HEK293 (cell line): ENCODE data around the gene CCNY.
A peak's percentile ranks its signal among the peaks of the same experiment; 100 is the strongest.

Experiments
- CTCF ChIA-PET: fragments of 350-600 bp; formaldehyde crosslinking; extraction: SDS; loops from one replicate; lab custom pipeline; 2021; ENCODE audit warnings: antibody characterized with exemption; lab: Yijun Ruan, JAX
- POLR2A ChIA-PET: fragments of 300-600 bp; formaldehyde crosslinking; extraction: SDS; loops from one replicate; lab custom pipeline; 2020; ENCODE audit warnings: antibody characterized with exemption, inconsistent platforms; lab: Yijun Ruan, JAX
- H3K27ac ChIP-seq: fragments of 200-500 bp; sonication (Bioruptor generic); 2 replicates; pipeline ENCODE4 v1.5.1; 2014; ENCODE audit warnings: low read depth, low read length, control low read depth, inconsistent platforms; ENCODE audit errors: extremely low read depth
- H3K36me3 ChIP-seq, 2 experiments: fragments of 200-500 bp in 1 of 2; sonication (Bioruptor generic) in 1 of 2; 1 replicate in 1 of 2; 2 replicates in 1 of 2; pipeline ENCODE4 v1.5.1; 2014 to 2017; ENCODE audit warnings: inconsistent platforms in 2 of 2, low read length in 2 of 2; ENCODE audit not compliant: control insufficient read depth in 2 of 2, insufficient read depth in 1 of 2
- H3K4me1 ChIP-seq: fragments of 200-500 bp; sonication (Bioruptor generic); 2 replicates; pipeline ENCODE4 v1.5.1; 2014; ENCODE audit warnings: mild to moderate bottlenecking, low read length, inconsistent platforms; ENCODE audit not compliant: control insufficient read depth, insufficient read depth
- H3K4me3 ChIP-seq: 2 replicates; pipeline ENCODE4 v1.5.1; 2011; ENCODE audit warnings: low read depth, mild to moderate bottlenecking, control low read depth, low read length, moderate library complexity
- H3K9me3 ChIP-seq: fragments of 200-500 bp; sonication (Bioruptor generic); 2 replicates; pipeline ENCODE4 v1.5.1; 2014; ENCODE audit warnings: low read depth, low read length, inconsistent platforms; ENCODE audit not compliant: control insufficient read depth, insufficient read depth
- REPIN1 ChIP-seq: fragments of 450-650 bp; formaldehyde crosslinking; IDR thresholded peaks from 2 replicates; pipeline ENCODE4 v1.5.1; 2017; ENCODE audit warnings: missing biosample characterization, missing genetic modification characterization, low read depth
- SCRT2 ChIP-seq: fragments of 450-650 bp; formaldehyde crosslinking; IDR thresholded peaks from 2 replicates; pipeline ENCODE4 v1.5.1; 2016; ENCODE audit warnings: missing biosample characterization, missing genetic modification characterization
- SP7 ChIP-seq: fragments of 450-650 bp; formaldehyde crosslinking; IDR thresholded peaks from 2 replicates; pipeline ENCODE4 v1.5.1; 2016; ENCODE audit warnings: missing biosample characterization, missing genetic modification characterization
- TCF7L2 ChIP-seq: IDR thresholded peaks from 2 replicates; pipeline ENCODE4 v1.6.1; 2011; ENCODE audit warnings: low read depth, mild to moderate bottlenecking, inconsistent platforms, low read length, moderate library complexity, borderline replicate concordance
- ZNF211 ChIP-seq: fragments of 450-650 bp; formaldehyde crosslinking; IDR thresholded peaks from 2 replicates; pipeline ENCODE4 v1.5.1; 2016; ENCODE audit warnings: low read depth, missing biosample characterization, missing genetic modification characterization
- ZNF223 ChIP-seq: fragments of 450-650 bp; formaldehyde crosslinking; IDR thresholded peaks from 2 replicates; pipeline ENCODE4 v1.5.1; 2016; ENCODE audit warnings: missing biosample characterization, missing genetic modification characterization
- ZNF248 ChIP-seq: fragments of 450-650 bp; formaldehyde crosslinking; IDR thresholded peaks from 2 replicates; pipeline ENCODE4 v1.5.1; 2017; ENCODE audit warnings: missing biosample characterization, missing genetic modification characterization
- ZNF433 ChIP-seq: fragments of 450-650 bp; formaldehyde crosslinking; IDR thresholded peaks from 2 replicates; pipeline ENCODE4 v1.5.1; 2016; ENCODE audit warnings: missing biosample characterization, missing genetic modification characterization, low read depth
- ZNF549 ChIP-seq: fragments of 450-650 bp; IDR thresholded peaks from 2 replicates; pipeline ENCODE4 v1.5.1; 2018; ENCODE audit warnings: missing biosample characterization, missing genetic modification characterization, mild to moderate bottlenecking, inconsistent platforms, moderate library complexity
- ZNF558 ChIP-seq: fragments of 450-650 bp; formaldehyde crosslinking; IDR thresholded peaks from 2 replicates; pipeline ENCODE4 v1.5.1; 2016; ENCODE audit warnings: missing biosample characterization, missing genetic modification characterization
- ZNF768 ChIP-seq: fragments of 450-650 bp; formaldehyde crosslinking; IDR thresholded peaks from 2 replicates; pipeline ENCODE4 v1.5.1; 2018; ENCODE audit warnings: missing biosample characterization, mild to moderate bottlenecking, missing genetic modification characterization
- TF ChIP-seq, protein P1 (sequence below): fragments of 450-650 bp; formaldehyde crosslinking; IDR thresholded peaks from 2 replicates; pipeline ENCODE4 v1.5.1; 2017; ENCODE audit warnings: missing biosample characterization, missing genetic modification characterization
- TF ChIP-seq, protein P2 (sequence below): fragments of 450-650 bp; formaldehyde crosslinking; IDR thresholded peaks from 2 replicates; pipeline ENCODE4 v1.5.1; 2016; ENCODE audit warnings: missing biosample characterization, missing genetic modification characterization
- TF ChIP-seq, protein P3 (sequence below): fragments of 450-650 bp; formaldehyde crosslinking; conservative IDR thresholded peaks from 2 replicates; pipeline ENCODE4 v1.5.1; 2016; ENCODE audit warnings: low read depth, missing biosample characterization, missing genetic modification characterization
- TF ChIP-seq, protein P4 (sequence below): fragments of 450-650 bp; formaldehyde crosslinking; IDR thresholded peaks from 2 replicates; pipeline ENCODE4 v1.5.1; 2017; ENCODE audit warnings: missing biosample characterization, missing genetic modification characterization
- TF ChIP-seq, protein P5 (sequence below): fragments of 450-650 bp; formaldehyde crosslinking; IDR thresholded peaks from 2 replicates; pipeline ENCODE4 v1.5.1; 2016; ENCODE audit warnings: missing biosample characterization, missing genetic modification characterization

The CCNY gene

DNA sequence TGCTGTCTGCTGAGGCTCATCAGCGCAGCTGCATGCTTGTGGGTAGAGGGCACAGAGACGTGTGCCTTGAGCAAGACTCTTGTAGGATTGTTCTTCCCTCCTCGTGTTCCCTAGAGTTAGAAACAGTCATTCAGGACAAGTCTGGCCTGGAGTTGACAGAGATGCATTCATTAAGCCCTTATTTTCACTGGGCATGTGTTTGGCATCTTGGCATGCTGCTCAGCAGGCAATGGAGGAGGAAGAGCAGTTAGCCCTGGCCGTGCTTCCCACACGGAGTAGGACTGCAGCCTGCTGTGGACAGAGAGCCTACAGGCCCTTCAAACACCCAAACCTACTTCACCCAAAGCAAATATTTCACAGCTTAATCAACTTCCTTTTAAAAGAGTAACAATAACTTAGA lies 195.8 kb downstream of the CCNY start:
- ChIA-PET CTCF (interaction anchor here (0.6 to 2.2 kb wide), 3 partner anchors 12 to 791 kb away, joined by 3 to 14 read pairs (median 3); no protein-coding TSS in a partner anchor), POLR2A (no interaction called here)
- Histone ChIP-seq H3K36me3 (peaks cover 5 to 52% of the 10 kb centered on the region in 2 experiments), H3K4me1 (no peaks in the 10 kb centered on the region), H3K27ac (no peak overlapping the region), H3K9me3 (no peaks in the 10 kb centered on the region), H3K4me3 (no peak overlapping the region)
- TF ChIP-seq ZNF211 (tag by site-specific recombination) (no peak), REPIN1 (tag by site-specific recombination) (no peak), SCRT2 (no peak), ZNF549 (tag by site-specific recombination) (no peak), ZNF433 (tag by site-specific recombination) (no peak), ZNF768 (tag by site-specific recombination) (no peak)
- TF ChIP-seq, protein P1, sequence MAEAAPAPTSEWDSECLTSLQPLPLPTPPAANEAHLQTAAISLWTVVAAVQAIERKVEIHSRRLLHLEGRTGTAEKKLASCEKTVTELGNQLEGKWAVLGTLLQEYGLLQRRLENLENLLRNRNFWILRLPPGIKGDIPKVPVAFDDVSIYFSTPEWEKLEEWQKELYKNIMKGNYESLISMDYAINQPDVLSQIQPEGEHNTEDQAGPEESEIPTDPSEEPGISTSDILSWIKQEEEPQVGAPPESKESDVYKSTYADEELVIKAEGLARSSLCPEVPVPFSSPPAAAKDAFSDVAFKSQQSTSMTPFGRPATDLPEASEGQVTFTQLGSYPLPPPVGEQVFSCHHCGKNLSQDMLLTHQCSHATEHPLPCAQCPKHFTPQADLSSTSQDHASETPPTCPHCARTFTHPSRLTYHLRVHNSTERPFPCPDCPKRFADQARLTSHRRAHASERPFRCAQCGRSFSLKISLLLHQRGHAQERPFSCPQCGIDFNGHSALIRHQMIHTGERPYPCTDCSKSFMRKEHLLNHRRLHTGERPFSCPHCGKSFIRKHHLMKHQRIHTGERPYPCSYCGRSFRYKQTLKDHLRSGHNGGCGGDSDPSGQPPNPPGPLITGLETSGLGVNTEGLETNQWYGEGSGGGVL (tag by site-specific recombination): no peak
- TF ChIP-seq, protein P2, sequence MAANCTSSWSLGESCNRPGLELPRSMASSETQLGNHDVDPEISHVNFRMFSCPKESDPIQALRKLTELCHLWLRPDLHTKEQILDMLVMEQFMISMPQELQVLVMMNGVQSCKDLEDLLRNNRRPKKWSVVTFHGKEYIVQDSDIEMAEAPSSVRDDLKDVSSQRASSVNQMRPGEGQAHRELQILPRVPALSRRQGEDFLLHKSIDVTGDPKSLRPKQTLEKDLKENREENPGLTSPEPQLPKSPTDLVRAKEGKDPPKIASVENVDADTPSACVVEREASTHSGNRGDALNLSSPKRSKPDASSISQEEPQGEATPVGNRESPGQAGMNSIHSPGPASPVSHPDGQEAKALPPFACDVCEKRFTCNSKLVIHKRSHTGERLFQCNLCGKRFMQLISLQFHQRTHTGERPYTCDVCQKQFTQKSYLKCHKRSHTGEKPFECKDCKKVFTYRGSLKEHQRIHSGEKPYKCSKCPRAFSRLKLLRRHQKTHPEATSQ (tag by site-specific recombination): no peak

DNA sequence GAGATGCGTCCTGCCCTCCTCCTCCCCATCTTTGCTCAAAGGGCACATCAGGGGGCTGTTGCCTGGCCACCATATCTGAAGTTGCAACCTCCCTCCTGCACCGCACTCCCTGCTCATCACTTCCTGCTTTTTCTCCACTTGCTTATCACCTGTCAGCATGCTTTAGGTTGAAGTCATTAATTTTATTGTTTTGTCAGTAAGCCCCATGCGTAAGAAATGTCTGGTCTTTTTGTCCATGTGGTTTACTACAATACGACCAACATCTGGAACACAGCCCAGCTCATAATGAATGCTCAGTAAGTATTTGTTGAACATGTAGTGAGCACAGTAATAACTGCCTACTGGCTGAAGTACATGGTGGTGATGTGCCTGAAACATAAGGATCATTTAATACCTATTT lies 197.3 kb downstream of the CCNY start:
- Histone ChIP-seq H3K27ac (no peak overlapping the region), H3K4me3 (no peak overlapping the region), H3K9me3 (no peaks in the 10 kb centered on the region), H3K36me3 (peaks cover 5 to 52% of the 10 kb centered on the region in 2 experiments), H3K4me1 (no peaks in the 10 kb centered on the region)
- ChIA-PET POLR2A (interaction anchor here (0.7 kb wide), 1 partner anchor 186 kb away, joined by 4 read pairs; no protein-coding TSS in a partner anchor), CTCF (interaction anchor here (0.7 to 2.2 kb wide), 3 partner anchors 29 to 1731 kb away, joined by 3 to 14 read pairs (median 4); no protein-coding TSS in a partner anchor)
- TF ChIP-seq SP7 (tag by site-specific recombination) (peak; percentile 64), ZNF223 (no peak)

DNA sequence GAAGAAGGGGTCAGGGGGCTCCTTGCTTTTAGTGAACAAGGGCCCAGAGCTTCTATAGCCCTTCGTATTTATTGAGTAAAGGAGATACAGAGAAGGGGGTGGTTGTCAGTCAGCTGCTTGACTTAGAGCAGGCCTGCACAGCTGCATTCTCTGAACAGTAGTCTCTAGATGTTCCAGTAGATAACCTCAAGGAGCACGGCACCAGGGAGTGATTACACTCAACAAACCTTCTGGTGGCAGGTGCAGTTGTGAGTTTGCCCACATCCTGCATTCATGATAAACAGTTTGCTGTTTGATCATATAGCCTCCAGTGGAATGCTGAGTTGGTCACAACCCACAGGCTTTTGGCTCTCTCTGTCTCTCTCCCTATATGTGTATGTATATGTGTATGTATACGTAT lies 198.8 kb downstream of the CCNY start:
- POLR2A ChIA-PET: no interaction called here

DNA sequence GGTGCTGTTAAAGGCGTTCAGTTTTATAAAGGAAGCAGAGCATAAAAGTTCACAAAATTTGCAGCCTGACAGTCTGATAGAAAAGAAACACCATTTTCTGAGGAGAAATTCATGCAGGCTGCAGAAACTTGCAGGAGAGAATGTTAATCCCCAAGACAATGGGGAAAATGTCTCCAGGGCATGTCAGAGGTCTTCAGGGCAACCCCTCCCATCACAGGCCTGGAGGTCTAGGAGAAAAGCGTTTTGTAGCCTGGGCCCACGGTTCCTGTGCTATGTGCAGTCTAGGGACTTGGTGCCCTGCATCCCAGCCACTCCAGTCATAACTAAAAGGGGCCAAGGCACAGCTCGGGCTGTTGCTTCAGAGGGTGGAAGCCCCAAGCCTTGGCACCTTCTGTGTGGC lies 200.5 kb downstream of the CCNY start:
- Histone ChIP-seq H3K4me3 (no peak overlapping the region), H3K4me1 (no peaks in the 10 kb centered on the region), H3K27ac (no peak overlapping the region), H3K9me3 (no peaks in the 10 kb centered on the region), H3K36me3 (peaks cover 0 to 35% of the 10 kb centered on the region in 2 experiments; a peak in 1 of 3 replicates)
- CTCF ChIA-PET: no interaction called here
- POLR2A ChIA-PET: no interaction called here
- no peak for TF ChIP-seq TCF7L2
- TF ChIP-seq, protein P3, sequence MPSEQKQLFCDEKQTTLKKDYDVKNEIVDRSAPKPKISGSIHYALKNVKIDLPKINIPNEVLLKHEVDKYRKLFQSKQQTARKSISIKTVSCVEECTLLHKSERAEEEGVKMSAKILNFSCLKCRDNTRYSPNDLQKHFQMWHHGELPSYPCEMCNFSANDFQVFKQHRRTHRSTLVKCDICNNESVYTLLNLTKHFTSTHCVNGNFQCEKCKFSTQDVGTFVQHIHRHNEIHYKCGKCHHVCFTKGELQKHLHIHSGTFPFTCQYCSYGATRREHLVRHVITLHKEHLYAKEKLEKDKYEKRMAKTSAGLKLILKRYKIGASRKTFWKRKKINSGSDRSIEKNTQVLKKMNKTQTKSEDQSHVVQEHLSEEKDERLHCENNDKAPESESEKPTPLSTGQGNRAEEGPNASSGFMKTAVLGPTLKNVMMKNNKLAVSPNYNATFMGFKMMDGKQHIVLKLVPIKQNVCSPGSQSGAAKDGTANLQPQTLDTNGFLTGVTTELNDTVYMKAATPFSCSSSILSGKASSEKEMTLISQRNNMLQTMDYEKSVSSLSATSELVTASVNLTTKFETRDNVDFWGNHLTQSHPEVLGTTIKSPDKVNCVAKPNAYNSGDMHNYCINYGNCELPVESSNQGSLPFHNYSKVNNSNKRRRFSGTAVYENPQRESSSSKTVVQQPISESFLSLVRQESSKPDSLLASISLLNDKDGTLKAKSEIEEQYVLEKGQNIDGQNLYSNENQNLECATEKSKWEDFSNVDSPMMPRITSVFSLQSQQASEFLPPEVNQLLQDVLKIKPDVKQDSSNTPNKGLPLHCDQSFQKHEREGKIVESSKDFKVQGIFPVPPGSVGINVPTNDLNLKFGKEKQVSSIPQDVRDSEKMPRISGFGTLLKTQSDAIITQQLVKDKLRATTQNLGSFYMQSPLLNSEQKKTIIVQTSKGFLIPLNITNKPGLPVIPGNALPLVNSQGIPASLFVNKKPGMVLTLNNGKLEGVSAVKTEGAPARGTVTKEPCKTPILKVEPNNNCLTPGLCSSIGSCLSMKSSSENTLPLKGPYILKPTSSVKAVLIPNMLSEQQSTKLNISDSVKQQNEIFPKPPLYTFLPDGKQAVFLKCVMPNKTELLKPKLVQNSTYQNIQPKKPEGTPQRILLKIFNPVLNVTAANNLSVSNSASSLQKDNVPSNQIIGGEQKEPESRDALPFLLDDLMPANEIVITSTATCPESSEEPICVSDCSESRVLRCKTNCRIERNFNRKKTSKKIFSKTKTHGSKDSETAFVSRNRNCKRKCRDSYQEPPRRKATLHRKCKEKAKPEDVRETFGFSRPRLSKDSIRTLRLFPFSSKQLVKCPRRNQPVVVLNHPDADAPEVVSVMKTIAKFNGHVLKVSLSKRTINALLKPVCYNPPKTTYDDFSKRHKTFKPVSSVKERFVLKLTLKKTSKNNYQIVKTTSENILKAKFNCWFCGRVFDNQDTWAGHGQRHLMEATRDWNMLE: no peak
- TF ChIP-seq, protein P4, sequence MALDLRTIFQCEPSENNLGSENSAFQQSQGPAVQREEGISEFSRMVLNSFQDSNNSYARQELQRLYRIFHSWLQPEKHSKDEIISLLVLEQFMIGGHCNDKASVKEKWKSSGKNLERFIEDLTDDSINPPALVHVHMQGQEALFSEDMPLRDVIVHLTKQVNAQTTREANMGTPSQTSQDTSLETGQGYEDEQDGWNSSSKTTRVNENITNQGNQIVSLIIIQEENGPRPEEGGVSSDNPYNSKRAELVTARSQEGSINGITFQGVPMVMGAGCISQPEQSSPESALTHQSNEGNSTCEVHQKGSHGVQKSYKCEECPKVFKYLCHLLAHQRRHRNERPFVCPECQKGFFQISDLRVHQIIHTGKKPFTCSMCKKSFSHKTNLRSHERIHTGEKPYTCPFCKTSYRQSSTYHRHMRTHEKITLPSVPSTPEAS (tag by site-specific recombination): no peak

More for the DNA sequence above, 198.8 kb downstream of the CCNY start:
- peaks cover 3 to 50% of the 10 kb centered on the region in 2 experiments for H3K36me3 ChIP-seq
- H3K4me3 ChIP-seq: no peak overlapping the region
- no peak overlapping the region for H3K27ac ChIP-seq
- H3K4me1 ChIP-seq: no peaks in the 10 kb centered on the region
- no peaks in the 10 kb centered on the region for H3K9me3 ChIP-seq
- CTCF ChIA-PET: no interaction called here
- TF ChIP-seq, protein P5, sequence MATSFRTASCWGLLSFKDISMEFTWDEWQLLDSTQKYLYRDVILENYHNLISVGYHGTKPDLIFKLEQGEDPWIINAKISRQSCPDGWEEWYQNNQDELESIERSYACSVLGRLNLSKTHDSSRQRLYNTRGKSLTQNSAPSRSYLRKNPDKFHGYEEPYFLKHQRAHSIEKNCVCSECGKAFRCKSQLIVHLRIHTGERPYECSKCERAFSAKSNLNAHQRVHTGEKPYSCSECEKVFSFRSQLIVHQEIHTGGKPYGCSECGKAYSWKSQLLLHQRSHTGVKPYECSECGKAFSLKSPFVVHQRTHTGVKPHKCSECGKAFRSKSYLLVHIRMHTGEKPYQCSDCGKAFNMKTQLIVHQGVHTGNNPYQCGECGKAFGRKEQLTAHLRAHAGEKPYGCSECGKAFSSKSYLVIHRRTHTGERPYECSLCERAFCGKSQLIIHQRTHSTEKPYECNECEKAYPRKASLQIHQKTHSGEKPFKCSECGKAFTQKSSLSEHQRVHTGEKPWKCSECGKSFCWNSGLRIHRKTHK: no peak
- TF ChIP-seq ZNF558 (tag by site-specific recombination): no peak
- TF ChIP-seq ZNF248 (tag by site-specific recombination): no peak
- TF ChIP-seq, all 188 proteins: peak for 0
